MM.1S (cell line): Measurements from ENCODE around the gene NCF2.

ENCODE experiments used
- DNase-seq: peaks from one replicate; pipeline ENCODE4 v3.0.0-alpha.2; 2015
- H2AFZ ChIP-seq: fragments of 300-600 bp; sonication (generic); 2 replicates; pipeline ENCODE4 v1.6.0; 2016; ENCODE audit warnings: antibody characterized with exemption, low read length
- H3F3A ChIP-seq: fragments of 300-600 bp; sonication (generic); 2 replicates; pipeline ENCODE4 v1.6.1; 2016; ENCODE audit warnings: mild to moderate bottlenecking, antibody characterized with exemption, low read length, moderate library complexity, mixed read lengths; ENCODE audit not compliant: insufficient read depth
- H3K27ac ChIP-seq: fragments of 300-600 bp; sonication (generic); 2 replicates; pipeline ENCODE4 v1.5.1; 2016; ENCODE audit warnings: mild to moderate bottlenecking, low read length
- H3K27me3 ChIP-seq: fragments of 300-600 bp; sonication (generic); replicated peaks from 2 replicates; pipeline ENCODE4 v1.6.0; 2016; ENCODE audit warnings: low read length; ENCODE audit not compliant: insufficient read depth
- H3K36me3 ChIP-seq: fragments of 300-600 bp; sonication (generic); replicated peaks from 2 replicates; pipeline ENCODE4 v1.6.1; 2016; ENCODE audit warnings: mild to moderate bottlenecking, low read length, mixed read lengths; ENCODE audit not compliant: insufficient read depth
- H3K4me1 ChIP-seq: fragments of 300-600 bp; sonication (generic); 2 replicates; pipeline ENCODE4 v1.6.1; 2016; ENCODE audit warnings: low read length, mixed read lengths
- H3K4me2 ChIP-seq: fragments of 300-600 bp; sonication (generic); 2 replicates; pipeline ENCODE4 v1.6.0; 2016; ENCODE audit warnings: low read depth, low read length
- H3K4me3 ChIP-seq: fragments of 300-600 bp; sonication (generic); 2 replicates; pipeline ENCODE4 v1.5.1; 2016; ENCODE audit warnings: low read length, mixed read lengths
- H3K79me2 ChIP-seq: fragments of 300-600 bp; sonication (generic); 2 replicates; pipeline ENCODE4 v1.6.1; 2016; ENCODE audit warnings: mixed run types, low read length, mixed read lengths
- H3K9ac ChIP-seq: fragments of 300-600 bp; sonication (generic); 2 replicates; pipeline ENCODE4 v1.6.1; 2016; ENCODE audit warnings: low read length, mixed read lengths
- H3K9me2 ChIP-seq: fragments of 300-600 bp; sonication (generic); replicated peaks from 2 replicates; pipeline ENCODE4 v1.6.1; 2016; ENCODE audit warnings: mild to moderate bottlenecking, low read length, mixed read lengths; ENCODE audit not compliant: insufficient read depth
- H3K9me3 ChIP-seq: fragments of 300-600 bp; sonication (generic); replicated peaks from 2 replicates; pipeline ENCODE4 v1.6.1; 2016; ENCODE audit warnings: mild to moderate bottlenecking, low read length, mixed read lengths; ENCODE audit not compliant: insufficient read depth
- H4K20me1 ChIP-seq: fragments of 300-600 bp; sonication (generic); 2 replicates; pipeline ENCODE4 v1.6.1; 2016; ENCODE audit warnings: mild to moderate bottlenecking, low read length, moderate library complexity, mixed read lengths; ENCODE audit not compliant: insufficient read depth
- EZH2 ChIP-seq: fragments of 300-600 bp; sonication (generic); optimal IDR thresholded peaks from 2 replicates; pipeline ENCODE3; 2017; ENCODE audit warnings: low read depth, mild to moderate bottlenecking, antibody characterized with exemption, low read length, mixed read lengths
- EZH2phosphoT487 ChIP-seq: fragments of 300-600 bp; sonication (generic); IDR thresholded peaks from 2 replicates; pipeline ENCODE4 v1.6.1; 2018; ENCODE audit warnings: antibody characterized with exemption, low read length
- TF ChIP-seq, protein P1 (sequence below): fragments of 300-600 bp; sonication (generic); IDR thresholded peaks from 2 replicates; pipeline ENCODE4 v1.5.1; 2016; ENCODE audit warnings: antibody characterized with exemption, low read length, mixed read lengths

The NCF2 gene

DNA sequence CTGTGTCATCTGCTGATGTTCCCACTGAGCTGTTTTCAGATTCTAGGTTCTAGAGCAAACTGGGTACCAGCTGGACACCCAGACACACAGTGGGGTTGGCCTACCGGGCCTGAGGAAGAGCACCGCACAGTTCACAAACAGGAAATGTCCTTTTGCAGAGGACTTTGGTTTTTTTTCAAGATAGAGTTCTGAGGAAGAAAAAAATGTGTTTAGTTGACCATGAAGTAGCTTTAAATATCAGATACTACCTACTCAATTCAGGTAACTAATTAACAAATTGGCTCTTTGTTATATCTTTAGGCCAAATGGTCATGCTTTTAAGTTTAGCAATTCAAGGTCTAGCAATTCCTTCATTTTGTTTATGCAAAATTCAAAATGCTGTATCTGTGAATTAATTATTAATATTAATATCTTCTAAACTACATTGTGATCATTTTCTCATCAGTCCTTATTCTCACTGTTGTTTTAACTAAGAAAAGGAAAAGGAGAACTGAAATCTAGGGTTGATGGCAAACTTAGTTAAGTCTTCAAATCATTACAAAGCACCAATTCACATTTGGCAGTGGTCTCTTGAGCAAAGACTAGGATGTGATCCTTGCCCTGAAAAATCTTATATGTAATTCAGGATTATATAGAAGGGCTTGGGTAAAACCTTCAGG, 17.2 kb upstream of the NCF2 start:
- H3K36me3 ChIP-seq, result no peaks in the 10 kb centered on the region
- no peak overlapping the region for H3K4me2 ChIP-seq
- H3K27me3 ChIP-seq, result no peaks in the 10 kb centered on the region
- no peak overlapping the region for H3K9ac ChIP-seq
- H3K27ac ChIP-seq, result peak overlapping the region; percentile 3; the same call in 1 of the 2 replicates
- H4K20me1 ChIP-seq, result no peaks in the 10 kb centered on the region
- TF ChIP-seq EZH2phosphoT487 (no peak), EZH2 (no peak)
- TF ChIP-seq, protein P1, sequence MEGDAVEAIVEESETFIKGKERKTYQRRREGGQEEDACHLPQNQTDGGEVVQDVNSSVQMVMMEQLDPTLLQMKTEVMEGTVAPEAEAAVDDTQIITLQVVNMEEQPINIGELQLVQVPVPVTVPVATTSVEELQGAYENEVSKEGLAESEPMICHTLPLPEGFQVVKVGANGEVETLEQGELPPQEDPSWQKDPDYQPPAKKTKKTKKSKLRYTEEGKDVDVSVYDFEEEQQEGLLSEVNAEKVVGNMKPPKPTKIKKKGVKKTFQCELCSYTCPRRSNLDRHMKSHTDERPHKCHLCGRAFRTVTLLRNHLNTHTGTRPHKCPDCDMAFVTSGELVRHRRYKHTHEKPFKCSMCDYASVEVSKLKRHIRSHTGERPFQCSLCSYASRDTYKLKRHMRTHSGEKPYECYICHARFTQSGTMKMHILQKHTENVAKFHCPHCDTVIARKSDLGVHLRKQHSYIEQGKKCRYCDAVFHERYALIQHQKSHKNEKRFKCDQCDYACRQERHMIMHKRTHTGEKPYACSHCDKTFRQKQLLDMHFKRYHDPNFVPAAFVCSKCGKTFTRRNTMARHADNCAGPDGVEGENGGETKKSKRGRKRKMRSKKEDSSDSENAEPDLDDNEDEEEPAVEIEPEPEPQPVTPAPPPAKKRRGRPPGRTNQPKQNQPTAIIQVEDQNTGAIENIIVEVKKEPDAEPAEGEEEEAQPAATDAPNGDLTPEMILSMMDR, result no peak
- H3F3A ChIP-seq, result no peaks in the 10 kb centered on the region
- H3K79me2 ChIP-seq, result no peaks in the 10 kb centered on the region
- H3K4me3 ChIP-seq, result no peak overlapping the region
- H2AFZ ChIP-seq, result 0 out of 2 replicates have a peak overlapping the region, but pooled peaks have one; percentile 7
- no peaks in the 10 kb centered on the region for H3K9me3 ChIP-seq
- peaks cover 18% of the 10 kb centered on the region for H3K4me1 ChIP-seq
- no peaks in the 10 kb centered on the region for H3K9me2 ChIP-seq
- DNase-seq, result no peak

- H3K9me3 ChIP-seq, result no peaks in the 10 kb centered on the region
- no peak overlapping the region for H3K4me3 ChIP-seq
- H3K9me2 ChIP-seq, result no peaks in the 10 kb centered on the region
- TF ChIP-seq, protein P1, result no peak
- no peak for TF ChIP-seq EZH2phosphoT487
- H3K27me3 ChIP-seq, result no peaks in the 10 kb centered on the region
- no peaks in the 10 kb centered on the region for H3K79me2 ChIP-seq
- H2AFZ ChIP-seq, result no peak overlapping the region
- no peak for DNase-seq
- H3F3A ChIP-seq, result no peaks in the 10 kb centered on the region
- peaks cover 18% of the 10 kb centered on the region for H3K4me1 ChIP-seq
- H3K36me3 ChIP-seq, result no peaks in the 10 kb centered on the region
- no peak overlapping the region for H3K27ac ChIP-seq
- H3K9ac ChIP-seq, result no peak overlapping the region
- no peak overlapping the region for H3K4me2 ChIP-seq
- H4K20me1 ChIP-seq, result no peaks in the 10 kb centered on the region
Observed at GRCh38 chr1:183605904-183606303, 15.6 kb upstream of the NCF2 start.

- Histone ChIP-seq H3K4me3 (no peak overlapping the region), H3K4me1 (peaks cover 18% of the 10 kb centered on the region), H3K36me3 (no peaks in the 10 kb centered on the region), H4K20me1 (no peaks in the 10 kb centered on the region), H3K27ac (no peak overlapping the region), H2AFZ (no peak overlapping the region), H3K4me2 (no peak overlapping the region), H3K9me3 (no peaks in the 10 kb centered on the region), H3K9me2 (no peaks in the 10 kb centered on the region), H3K9ac (no peak overlapping the region), H3F3A (no peaks in the 10 kb centered on the region), H3K27me3 (no peaks in the 10 kb centered on the region), H3K79me2 (no peaks in the 10 kb centered on the region)
- no peak for TF ChIP-seq EZH2
- TF ChIP-seq EZH2phosphoT487, result no peak
- TF ChIP-seq, protein P1, result no peak
- DNase-seq, result no peak
Observed at GRCh38 chr1:183604815-183605214, 14.6 kb upstream of the NCF2 start.
